ENCODE results near the gene PRSS50. TPM values are rescaled to one million over a fixed set of nuclear protein-coding genes. Genes with fewer than 3 reads are reported as not detected.

PRSS50 gene
- total and polyA plus RNA-seq, 2 donors (not counting 3 experiments of a cell fraction or from before 2014, with no cell fraction given): not detected

DNA sequence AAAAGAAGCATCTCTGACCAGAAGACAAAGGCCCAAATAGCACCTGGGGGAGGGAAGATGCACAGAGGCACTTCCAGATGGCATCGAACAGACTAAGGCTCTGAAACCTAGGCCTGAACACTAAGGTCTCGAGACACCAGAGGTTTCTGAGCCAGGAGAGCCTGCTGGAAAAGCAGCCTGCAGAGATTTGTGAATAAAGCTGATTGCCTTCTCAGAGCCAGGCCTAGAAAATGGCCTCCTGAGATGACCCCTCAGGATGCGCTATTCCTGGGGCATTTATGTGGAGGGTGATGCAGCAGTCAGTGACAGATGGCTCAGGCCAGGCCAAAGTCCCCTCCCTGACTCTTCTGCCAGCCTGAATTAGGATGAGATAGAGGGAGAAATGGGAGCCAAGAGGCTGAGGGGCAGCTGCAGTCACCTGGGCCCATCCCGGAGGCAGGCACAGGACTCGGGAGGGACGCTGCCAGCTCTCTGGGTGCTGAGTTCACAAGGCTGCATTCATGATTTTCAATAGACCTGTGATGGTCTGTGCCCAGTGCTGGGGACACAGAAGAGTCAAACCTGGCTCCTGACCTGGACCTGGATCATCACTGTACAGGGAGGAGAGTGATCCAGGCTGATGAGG, 6.9 kb downstream of the PRSS50 start:
- POLR2A ChIA-PET: no interaction called here
- TF ChIP-seq MYC (IDR thresholded peaks at IDR 0.05; ENCODE audit: low read depth, low read length) (no peak), POLR2A (IDR thresholded peaks at IDR 0.05; ENCODE audit: low read depth, low read length) (no peak), JUN (IDR thresholded peaks at IDR 0.05; ENCODE audit: borderline replicate concordance, insufficient read depth, insufficient read length, low read depth) (no peak), MAX (IDR thresholded peaks at IDR 0.05; ENCODE audit: insufficient read depth, insufficient read length) (no peak), GATA2 (IDR thresholded peaks at IDR 0.05; ENCODE audit: insufficient read depth, insufficient read length, low read depth, low read length) (no peak), EZH2 (IDR thresholded peaks at IDR 0.05; ENCODE audit: borderline replicate concordance, low read depth, low read length, severe bottlenecking) (no peak), POLR2AphosphoS5 (IDR thresholded peaks at IDR 0.05; ENCODE audit: insufficient read depth, low read depth, low read length) (no peak), FOS (IDR thresholded peaks at IDR 0.05; ENCODE audit: borderline replicate concordance, insufficient read depth, low read length) (no peak)
- Histone ChIP-seq H3K27ac (ENCODE audit: insufficient read depth, low read depth, low read length) (no peak overlapping the region), H4K20me1 (replicated peaks; ENCODE audit: control insufficient read depth, extremely low read depth, insufficient read depth, low read length) (no peaks in the 10 kb centered on the region), H2AFZ (ENCODE audit: low read depth, low read length) (no peak overlapping the region), H3K4me3 (replicated peaks in 1 of 3; ENCODE audit: insufficient read depth in 1 of 3, low read depth in 1 of 3, low read length in 3 of 3) (no peak overlapping the region), H3K9me3 (replicated peaks; ENCODE audit: control insufficient read depth, insufficient read depth, low read length) (no peaks in the 10 kb centered on the region), H3K27me3 (ENCODE audit: control insufficient read depth in 2 of 2, insufficient read depth in 2 of 2, low read length in 2 of 2) (no peaks in the 10 kb centered on the region), H3K36me3 (ENCODE audit: control insufficient read depth in 2 of 2, extremely low read depth in 1 of 2, insufficient read depth in 2 of 2, low read length in 2 of 2) (no peaks in the 10 kb centered on the region), H3K4me1 (ENCODE audit: control insufficient read depth, extremely low read depth, insufficient read depth, low read length) (peaks cover 9% of the 10 kb centered on the region), H3K9ac (replicated peaks; ENCODE audit: extremely low read depth, insufficient read depth, low read length) (no peak overlapping the region), H3K9me1 (replicated peaks; ENCODE audit: control insufficient read depth, extremely low read depth, insufficient read depth, low read length) (no peaks in the 10 kb centered on the region), H3K79me2 (ENCODE audit: control insufficient read depth, insufficient read depth, low read length) (no peaks in the 10 kb centered on the region), H3K4me2 (ENCODE audit: insufficient read depth, low read length) (no peak overlapping the region)
- CTCF ChIA-PET: interaction anchor here (0.6 to 4.2 kb wide), 6 partner anchors 135 to 198 kb away, joined by 3 to 27 read pairs (median 4); no protein-coding TSS in a partner anchor
- dilution Hi-C loops (cut with MboI; ENCODE audit: extremely low pct_ligation_motif_present, low sequenced_read_pairs): no loop called here
- BruUV-seq (replicated peaks): no TSS peak
- no peak for DNase-seq (ENCODE audit: low read depth, low spot score)
- intact Hi-C loops (cut with micrococcal nuclease): no loop called here
- no peak for FAIRE-seq

Measured in endothelial cell of umbilical vein (primary cell).